Smooth muscle cell (in vitro differentiated cells): Measurements from ENCODE around the gene LOXL1. TPM values are rescaled to one million over a fixed set of nuclear protein-coding genes. Genes with fewer than 3 reads are reported as not detected.

Experiments
- DNase-seq: peaks from one replicate; lab custom pipeline; 2025; ENCODE audit not compliant: unreplicated experiment; lab: John Stamatoyannopoulos, UW
- H2AFZ ChIP-seq: fragments of 200-600 bp; sonication (generic); 2 replicates; pipeline ENCODE4 v1.6.0; 2016; ENCODE audit warnings: antibody characterized with exemption, low read depth, mild to moderate bottlenecking
- H3F3A ChIP-seq: fragments of 200-600 bp; sonication (generic); 2 replicates; pipeline ENCODE4 v1.6.0; 2017; ENCODE audit warnings: antibody characterized with exemption, low read depth
- H3K27ac ChIP-seq: fragments of 200-600 bp; sonication (generic); 2 replicates; pipeline ENCODE4 v1.5.1; 2016; ENCODE audit warnings: low read depth, mild to moderate bottlenecking
- H3K27me3 ChIP-seq: fragments of 200-600 bp; sonication (generic); 2 replicates; pipeline ENCODE4 v1.6.1; 2016; ENCODE audit warnings: low read depth, mild to moderate bottlenecking
- H3K36me3 ChIP-seq: fragments of 200-600 bp; sonication (generic); 2 replicates; pipeline ENCODE4 v1.5.1; 2016; ENCODE audit warnings: low read depth
- H3K4me1 ChIP-seq: fragments of 200-600 bp; sonication (generic); 2 replicates; pipeline ENCODE4 v1.5.1; 2016; ENCODE audit warnings: low read depth
- H3K4me2 ChIP-seq: fragments of 200-600 bp; sonication (generic); 2 replicates; pipeline ENCODE4 v1.6.0; 2016; ENCODE audit warnings: mild to moderate bottlenecking
- H3K4me3 ChIP-seq: fragments of 200-600 bp; sonication (generic); 2 replicates; pipeline ENCODE4 v1.5.1; 2016; ENCODE audit warnings: mild to moderate bottlenecking
- H3K79me2 ChIP-seq: fragments of 200-600 bp; sonication (generic); 2 replicates; pipeline ENCODE4 v1.6.0; 2016; ENCODE audit warnings: low read depth, mild to moderate bottlenecking
- H3K9ac ChIP-seq: fragments of 200-600 bp; sonication (generic); 2 replicates; pipeline ENCODE4 v1.6.0; 2016; ENCODE audit warnings: low read depth
- H3K9me3 ChIP-seq: fragments of 200-600 bp; sonication (generic); replicated peaks from 2 replicates; pipeline ENCODE4 v1.5.1; 2016; ENCODE audit warnings: low read depth
- H4K20me1 ChIP-seq: fragments of 200-600 bp; sonication (generic); 2 replicates; pipeline ENCODE4 v1.6.0; 2016; ENCODE audit warnings: low read depth
- WGBS: methylation state at CpG from one replicate; pipeline ENCODE4 v1.1.7; 2016; ENCODE audit warnings: low lambda C conversion rate; 5-methylcytosine and 5-hydroxymethylcytosine counted together
- polyA plus RNA-seq: library from polyadenylated mRNA; unstranded; fragments of >200 nt; fragmentation: Nextera tagmentation; extraction: Ambion mirVana; gene quantifications from 2 replicates; pipeline ENCODE4 v1.2.1, GENCODE V29; 2016
- total RNA-seq: library from RNA; depleted of rRNA; stranded (reverse); fragments of >200 nt; gene quantifications from 2 replicates; pipeline ENCODE4 v1.2.3, GENCODE V29; 2014
- TF ChIP-seq, protein P1 (sequence below): fragments of 200-600 bp; sonication (generic); IDR thresholded peaks from 2 replicates; pipeline ENCODE4 v1.5.1; 2017; ENCODE audit warnings: borderline replicate concordance, mild to moderate bottlenecking, antibody characterized with exemption; ENCODE audit not compliant: insufficient read depth, poor library complexity, severe bottlenecking

Gene LOXL1
- total and polyA plus RNA-seq, 2 experiments from 2014 or later = 252 to 899 TPM

DNA sequence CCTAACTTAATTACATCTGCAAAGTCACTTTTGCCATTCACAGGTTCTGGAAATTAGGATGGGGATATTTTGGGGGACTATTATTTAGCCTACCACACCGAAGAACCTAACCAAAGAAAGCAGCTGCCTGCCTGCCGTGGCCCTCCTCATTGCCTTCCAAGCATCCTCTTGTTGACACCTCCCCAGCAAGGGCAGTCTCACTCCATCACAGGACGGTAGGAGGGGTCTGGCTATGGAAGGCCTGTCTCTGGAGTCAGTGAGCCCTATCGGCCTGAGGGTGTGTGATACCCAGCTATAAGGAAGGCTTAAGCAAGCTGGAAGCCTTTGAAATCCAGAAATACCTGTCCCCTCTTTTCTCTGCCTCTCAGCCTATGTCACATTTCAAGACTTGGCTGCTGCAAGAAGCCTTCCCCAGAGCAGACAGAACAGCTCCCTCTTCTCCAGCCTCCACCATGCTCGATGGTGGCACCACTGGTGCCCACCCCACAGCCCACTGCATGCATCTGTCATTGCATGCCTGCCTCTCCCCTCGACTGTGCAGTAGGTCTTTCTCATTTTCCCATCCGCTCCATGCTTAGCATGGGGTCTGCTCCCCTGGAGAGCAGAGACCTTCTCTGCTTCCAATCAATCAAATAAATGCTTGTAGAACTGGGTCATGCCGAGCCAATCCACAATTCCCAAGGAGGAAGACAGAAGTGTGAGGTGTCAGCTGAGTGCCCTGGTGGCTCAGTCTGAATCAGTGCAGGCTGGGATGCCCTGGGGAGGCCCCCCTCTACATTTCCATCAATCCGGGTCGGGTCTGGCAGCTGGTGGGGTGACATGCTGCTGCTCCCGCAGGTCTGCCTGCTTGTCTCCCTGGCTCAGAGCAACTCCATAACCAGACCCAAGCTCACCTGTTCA is 23.9 kb upstream of the LOXL1 start:
- Histone ChIP-seq H3K27ac (no peak overlapping the region), H4K20me1 (no peaks in the 10 kb centered on the region), H2AFZ (no peak overlapping the region), H3K9ac (no peak overlapping the region), H3K4me1 (no peaks in the 10 kb centered on the region), H3K79me2 (no peaks in the 10 kb centered on the region), H3K4me3 (no peak overlapping the region), H3K4me2 (no peak overlapping the region), H3F3A (no peaks in the 10 kb centered on the region), H3K27me3 (no peaks in the 10 kb centered on the region), H3K9me3 (no peaks in the 10 kb centered on the region), H3K36me3 (no peaks in the 10 kb centered on the region)
- TF ChIP-seq, protein P1, sequence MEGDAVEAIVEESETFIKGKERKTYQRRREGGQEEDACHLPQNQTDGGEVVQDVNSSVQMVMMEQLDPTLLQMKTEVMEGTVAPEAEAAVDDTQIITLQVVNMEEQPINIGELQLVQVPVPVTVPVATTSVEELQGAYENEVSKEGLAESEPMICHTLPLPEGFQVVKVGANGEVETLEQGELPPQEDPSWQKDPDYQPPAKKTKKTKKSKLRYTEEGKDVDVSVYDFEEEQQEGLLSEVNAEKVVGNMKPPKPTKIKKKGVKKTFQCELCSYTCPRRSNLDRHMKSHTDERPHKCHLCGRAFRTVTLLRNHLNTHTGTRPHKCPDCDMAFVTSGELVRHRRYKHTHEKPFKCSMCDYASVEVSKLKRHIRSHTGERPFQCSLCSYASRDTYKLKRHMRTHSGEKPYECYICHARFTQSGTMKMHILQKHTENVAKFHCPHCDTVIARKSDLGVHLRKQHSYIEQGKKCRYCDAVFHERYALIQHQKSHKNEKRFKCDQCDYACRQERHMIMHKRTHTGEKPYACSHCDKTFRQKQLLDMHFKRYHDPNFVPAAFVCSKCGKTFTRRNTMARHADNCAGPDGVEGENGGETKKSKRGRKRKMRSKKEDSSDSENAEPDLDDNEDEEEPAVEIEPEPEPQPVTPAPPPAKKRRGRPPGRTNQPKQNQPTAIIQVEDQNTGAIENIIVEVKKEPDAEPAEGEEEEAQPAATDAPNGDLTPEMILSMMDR = no peak
- no peak for DNase-seq
- 81% methylated on average over 11 of the region's 11 CpGs for WGBS

DNA sequence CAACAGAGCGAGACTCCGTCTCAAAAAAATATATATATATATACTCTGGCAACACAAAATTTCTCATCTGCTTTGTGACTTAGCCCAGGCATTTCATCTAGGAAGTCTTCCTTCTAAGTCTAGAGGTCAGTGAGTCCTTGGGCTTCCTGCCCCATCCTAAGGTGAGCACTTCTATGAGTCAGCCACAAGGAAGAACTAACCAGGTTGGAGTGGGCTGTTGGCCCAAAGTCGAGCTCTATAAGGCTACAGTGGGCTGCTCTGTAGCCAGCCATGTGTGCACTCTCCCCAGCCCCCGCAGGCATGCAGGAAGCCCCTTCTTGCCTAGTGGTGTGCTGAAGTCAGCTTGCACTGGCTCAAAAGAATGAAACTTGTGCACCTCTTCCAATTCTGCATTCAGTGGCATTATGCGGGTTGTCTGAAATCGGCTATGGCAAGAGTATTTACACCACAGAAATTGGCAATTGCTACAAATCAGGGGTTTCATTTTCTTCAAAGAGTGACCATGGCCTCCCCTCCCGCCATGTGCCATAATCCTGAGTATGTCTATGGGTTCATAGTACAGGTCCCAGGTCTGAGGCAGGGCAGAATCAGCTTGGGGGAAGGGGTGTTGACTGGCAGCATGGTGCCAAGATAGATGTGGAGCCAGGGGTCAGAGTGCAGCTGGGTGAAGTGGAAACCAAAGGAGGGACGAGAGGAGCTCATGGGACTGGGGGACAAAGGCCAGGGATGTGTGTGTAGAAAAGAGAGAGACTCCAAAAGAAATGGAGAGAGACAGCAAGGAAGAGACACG is 22.0 kb upstream of the LOXL1 start:
- no peak overlapping the region for H3K4me2 ChIP-seq
- H3K4me1 ChIP-seq = no peaks in the 10 kb centered on the region
- 87% methylated on average over 9 of the region's 9 CpGs for WGBS
- no peak overlapping the region for H2AFZ ChIP-seq
- no peak overlapping the region for H3K9ac ChIP-seq
- no peak for DNase-seq
- H4K20me1 ChIP-seq = no peaks in the 10 kb centered on the region
- H3K27me3 ChIP-seq = no peaks in the 10 kb centered on the region
- H3K27ac ChIP-seq = no peak overlapping the region
- H3K36me3 ChIP-seq = no peaks in the 10 kb centered on the region
- H3K4me3 ChIP-seq = no peak overlapping the region
- no peaks in the 10 kb centered on the region for H3K9me3 ChIP-seq
- H3K79me2 ChIP-seq = no peaks in the 10 kb centered on the region
- H3F3A ChIP-seq = no peaks in the 10 kb centered on the region
- TF ChIP-seq, protein P1 = no peak

DNA sequence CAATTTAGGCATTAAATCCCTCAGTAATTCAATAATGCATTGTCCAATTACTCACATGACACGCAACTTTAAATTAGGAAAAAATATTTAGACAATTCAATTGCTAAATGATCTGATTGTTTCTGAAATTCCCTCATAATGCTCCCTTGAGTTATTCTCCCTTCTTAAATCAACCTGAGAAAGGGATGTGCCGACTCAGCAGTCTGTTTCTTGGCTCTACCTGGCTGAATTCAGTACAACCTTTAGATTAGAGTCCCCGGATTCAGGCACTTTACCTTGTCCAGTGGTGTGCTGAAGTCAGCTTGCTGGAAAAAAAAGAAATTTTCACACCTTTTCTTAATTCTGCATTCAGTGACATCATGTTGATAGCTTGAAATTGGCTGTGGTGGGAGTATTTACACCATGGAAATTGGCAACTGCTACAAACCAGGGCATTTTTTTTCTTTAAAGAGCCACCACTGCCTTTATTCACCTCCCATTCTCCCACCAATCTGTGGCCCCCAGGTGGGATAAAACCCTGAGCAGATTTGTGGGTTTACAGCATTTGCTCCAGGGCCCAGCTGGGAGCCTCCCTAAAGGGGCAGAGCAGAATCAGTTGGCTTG is 20.9 kb upstream of the LOXL1 start:
- DNase-seq = no peak
- H3K36me3 ChIP-seq = no peaks in the 10 kb centered on the region
- TF ChIP-seq, protein P1 = no peak
- no peaks in the 10 kb centered on the region for H3K79me2 ChIP-seq
- no peaks in the 10 kb centered on the region for H3K27me3 ChIP-seq
- no peak overlapping the region for H3K9ac ChIP-seq
- H3K4me2 ChIP-seq = no peak overlapping the region
- H3K27ac ChIP-seq = no peak overlapping the region
- H3K4me1 ChIP-seq = no peaks in the 10 kb centered on the region
- H3K4me3 ChIP-seq = no peak overlapping the region
- no peaks in the 10 kb centered on the region for H3F3A ChIP-seq
- no peaks in the 10 kb centered on the region for H4K20me1 ChIP-seq
- 96% methylated on average over 3 of the region's 3 CpGs for WGBS
- no peaks in the 10 kb centered on the region for H3K9me3 ChIP-seq
- no peak overlapping the region for H2AFZ ChIP-seq
